HepG2 (cell line): ENCODE data around the gene TJAP1. TPM values are rescaled to one million over a fixed set of nuclear protein-coding genes. Genes with fewer than 3 reads are reported as not detected.

Experiments used
- CENPT ChIP-seq: sonication (generic); formaldehyde crosslinking; IDR thresholded peaks from 2 replicates; pipeline ENCODE4 v1.8.0; 2022; ENCODE audit warnings: low read depth, mild to moderate bottlenecking, moderate library complexity, missing genetic modification reagents
- FOSL1 ChIP-seq: sonication (generic); formaldehyde crosslinking; IDR thresholded peaks from 2 replicates; pipeline ENCODE4 v1.9.0; 2021; ENCODE audit warnings: missing genetic modification reagents, borderline replicate concordance
- KDM2A ChIP-seq: sonication (generic); formaldehyde crosslinking; IDR thresholded peaks from 2 replicates; pipeline ENCODE4 v1.4.0; 2020; ENCODE audit warnings: low read depth, missing genetic modification reagents, borderline replicate concordance
- MAFG ChIP-seq: sonication (generic); formaldehyde crosslinking; IDR thresholded peaks from 2 replicates; pipeline ENCODE4 v1.5.1; 2020; ENCODE audit warnings: mild to moderate bottlenecking, missing genetic modification reagents
- PHB2 ChIP-seq: fragments of 450-650 bp; IDR thresholded peaks from 2 replicates; pipeline ENCODE4 v1.6.1; 2018; ENCODE audit not compliant: partially characterized antibody
- SALL2 ChIP-seq: sonication (generic); formaldehyde crosslinking; IDR thresholded peaks from 2 replicates; pipeline ENCODE4 v1.8.1; 2023; ENCODE audit warnings: mild to moderate bottlenecking, missing genetic modification reagents, inconsistent platforms
- SP2 ChIP-seq: sonication (generic); formaldehyde crosslinking; IDR thresholded peaks from 2 replicates; pipeline ENCODE4 v1.5.1; 2020; ENCODE audit warnings: mild to moderate bottlenecking, missing genetic modification reagents
- SP4 ChIP-seq: sonication (generic); formaldehyde crosslinking; IDR thresholded peaks from 2 replicates; pipeline ENCODE4 v1.8.1; 2023; ENCODE audit warnings: mild to moderate bottlenecking, missing genetic modification reagents
- SSRP1 ChIP-seq: IDR thresholded peaks from 2 replicates; pipeline ENCODE4 v1.6.1; 2016; ENCODE audit warnings: control low read depth
- TBX3 ChIP-seq: fragments of 450-650 bp; IDR thresholded peaks from 2 replicates; pipeline ENCODE4 v1.6.1; 2017; ENCODE audit warnings: antibody characterized with exemption, mild to moderate bottlenecking, inconsistent platforms, borderline replicate concordance
- ZNF136 ChIP-seq: sonication (generic); formaldehyde crosslinking; IDR thresholded peaks from 2 replicates; pipeline ENCODE4 v1.8.1; 2022; ENCODE audit warnings: low read depth, mild to moderate bottlenecking, moderate library complexity, missing genetic modification reagents
- ZNF205 ChIP-seq: IDR thresholded peaks from 2 replicates; pipeline ENCODE4 v1.6.1; 2018; ENCODE audit warnings: missing biosample characterization, missing genetic modification reagents
- ZNF558 ChIP-seq: sonication (generic); formaldehyde crosslinking; IDR thresholded peaks from 2 replicates; pipeline ENCODE4 v1.9.0; 2022; ENCODE audit warnings: mild to moderate bottlenecking, missing genetic modification reagents, borderline replicate concordance
- ZNF563 ChIP-seq: sonication (generic); formaldehyde crosslinking; IDR thresholded peaks from 2 replicates; pipeline ENCODE4 v1.8.0; 2022; ENCODE audit warnings: mild to moderate bottlenecking, moderate library complexity, missing genetic modification reagents
- ZNF644 ChIP-seq: IDR thresholded peaks from 2 replicates; pipeline ENCODE4 v1.6.1; 2016; ENCODE audit warnings: low read depth
- ZNF788 ChIP-seq: sonication (generic); formaldehyde crosslinking; IDR thresholded peaks from 2 replicates; pipeline ENCODE4 v1.5.0; 2020; ENCODE audit warnings: mild to moderate bottlenecking, missing genetic modification reagents, borderline replicate concordance
- polyA plus RNA-seq, 8 experiments: library from polyadenylated mRNA; depleted of rRNA in 3 of 8; stranded (reverse) in 7 of 8; unstranded in 1 of 8; fragments of >200 nt; fragmentation: Illumina TruSeq in 4 of 8; extraction: Trizol in 4 of 8; gene quantifications; 2 replicates each; pipeline versions ENCODE4 v1.2.1 to v1.2.3, GENCODE V29; 2011 to 2016; ENCODE audit warnings: low read depth in 4 of 8, missing spikeins in 1 of 8, mixed read lengths in 1 of 8; ENCODE audit not compliant: insufficient read depth in 1 of 8
- total RNA-seq, 5 experiments: library from RNA; depleted of rRNA; stranded (reverse); fragments of >200 nt; fragmentation: Illumina TruSeq; extraction: Trizol; gene quantifications; 2 replicates each; pipeline ENCODE4 v1.2.3, GENCODE V29; 2016; ENCODE audit warnings: low read depth in 1 of 5
- TF ChIP-seq, protein P1 (sequence below): sonication (generic); formaldehyde crosslinking; conservative IDR thresholded peaks from 2 replicates; pipeline ENCODE4 v1.5.0; 2020; ENCODE audit warnings: missing genetic modification reagents
- TF ChIP-seq, protein P2 (sequence below): IDR thresholded peaks from 2 replicates; pipeline ENCODE4 v1.6.1; 2016; ENCODE audit warnings: missing biosample characterization, missing genetic modification reagents, low read depth
- TF ChIP-seq, protein P3 (sequence below): sonication (generic); formaldehyde crosslinking; IDR thresholded peaks from 2 replicates; pipeline ENCODE4 v1.4.0; 2020; ENCODE audit warnings: missing genetic modification reagents, borderline replicate concordance
- TF ChIP-seq, protein P4 (sequence below): sonication (generic); formaldehyde crosslinking; IDR thresholded peaks from 2 replicates; pipeline ENCODE4 v1.5.0; 2020; ENCODE audit warnings: mild to moderate bottlenecking, missing genetic modification reagents
- TF ChIP-seq, protein P5 (sequence below): sonication (generic); formaldehyde crosslinking; IDR thresholded peaks from 2 replicates; pipeline ENCODE4 v1.4.0; 2020; ENCODE audit warnings: missing genetic modification reagents

TJAP1 gene
- total and polyA plus RNA-seq, 2 of the 13 experiments (the other 11 are each of a cell fraction or from before 2014, with no cell fraction given), result 15.7 to 41.6 TPM

DNA sequence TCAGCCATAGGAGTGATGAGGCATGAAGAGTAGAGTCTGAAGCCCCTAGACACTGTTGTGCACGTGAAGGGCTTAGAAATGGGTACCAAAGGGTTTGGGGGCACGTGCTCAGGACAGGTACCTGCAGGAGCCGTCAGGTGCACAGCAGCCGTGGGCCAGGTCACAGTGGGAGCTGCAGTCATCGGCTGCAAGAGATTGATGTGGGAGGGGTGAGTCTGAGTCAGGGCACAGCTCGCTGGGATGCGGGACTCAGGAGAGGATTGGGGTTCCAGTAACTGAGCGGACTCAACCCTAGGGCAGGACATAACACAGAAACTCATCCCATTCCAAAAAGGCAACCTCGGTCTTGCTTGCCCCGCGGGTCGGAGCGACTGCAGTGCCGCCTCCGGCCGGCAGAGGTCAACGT, 23.1 kb upstream of the TJAP1 start (continued):
- TF ChIP-seq, protein P1, sequence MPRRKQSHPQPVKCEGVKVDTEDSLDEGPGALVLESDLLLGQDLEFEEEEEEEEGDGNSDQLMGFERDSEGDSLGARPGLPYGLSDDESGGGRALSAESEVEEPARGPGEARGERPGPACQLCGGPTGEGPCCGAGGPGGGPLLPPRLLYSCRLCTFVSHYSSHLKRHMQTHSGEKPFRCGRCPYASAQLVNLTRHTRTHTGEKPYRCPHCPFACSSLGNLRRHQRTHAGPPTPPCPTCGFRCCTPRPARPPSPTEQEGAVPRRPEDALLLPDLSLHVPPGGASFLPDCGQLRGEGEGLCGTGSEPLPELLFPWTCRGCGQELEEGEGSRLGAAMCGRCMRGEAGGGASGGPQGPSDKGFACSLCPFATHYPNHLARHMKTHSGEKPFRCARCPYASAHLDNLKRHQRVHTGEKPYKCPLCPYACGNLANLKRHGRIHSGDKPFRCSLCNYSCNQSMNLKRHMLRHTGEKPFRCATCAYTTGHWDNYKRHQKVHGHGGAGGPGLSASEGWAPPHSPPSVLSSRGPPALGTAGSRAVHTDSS, result no peak
- TF ChIP-seq ZNF563 (CRISPR knock-in tag), result no peak
- TF ChIP-seq ZNF644 (CRISPR knock-in tag), result no peak
- TF ChIP-seq SP2 (CRISPR knock-in tag), result no peak
- TF ChIP-seq KDM2A (CRISPR knock-in tag), result no peak
- TF ChIP-seq, protein P2, sequence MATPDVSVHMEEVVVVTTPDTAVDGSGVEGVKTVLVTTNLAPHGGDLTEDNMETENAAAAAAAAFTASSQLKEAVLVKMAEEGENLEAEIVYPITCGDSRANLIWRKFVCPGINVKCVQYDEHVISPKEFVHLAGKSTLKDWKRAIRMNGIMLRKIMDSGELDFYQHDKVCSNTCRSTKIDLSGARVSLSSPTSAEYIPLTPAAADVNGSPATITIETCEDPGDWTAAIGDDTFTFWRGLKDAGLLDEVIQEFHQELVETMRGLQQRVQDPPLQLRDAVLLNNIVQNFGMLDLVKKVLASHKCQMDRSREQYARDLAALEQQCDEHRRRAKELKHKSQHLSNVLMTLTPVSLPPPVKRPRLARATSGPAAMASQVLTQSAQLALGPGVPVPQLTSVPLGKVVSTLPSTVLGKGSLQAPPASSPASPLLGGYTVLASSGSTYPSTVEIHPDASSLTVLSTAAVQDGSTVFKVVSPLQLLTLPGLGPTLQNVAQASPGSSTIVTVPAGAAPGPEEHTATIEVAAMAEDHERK, result no peak
- TF ChIP-seq, protein P3, sequence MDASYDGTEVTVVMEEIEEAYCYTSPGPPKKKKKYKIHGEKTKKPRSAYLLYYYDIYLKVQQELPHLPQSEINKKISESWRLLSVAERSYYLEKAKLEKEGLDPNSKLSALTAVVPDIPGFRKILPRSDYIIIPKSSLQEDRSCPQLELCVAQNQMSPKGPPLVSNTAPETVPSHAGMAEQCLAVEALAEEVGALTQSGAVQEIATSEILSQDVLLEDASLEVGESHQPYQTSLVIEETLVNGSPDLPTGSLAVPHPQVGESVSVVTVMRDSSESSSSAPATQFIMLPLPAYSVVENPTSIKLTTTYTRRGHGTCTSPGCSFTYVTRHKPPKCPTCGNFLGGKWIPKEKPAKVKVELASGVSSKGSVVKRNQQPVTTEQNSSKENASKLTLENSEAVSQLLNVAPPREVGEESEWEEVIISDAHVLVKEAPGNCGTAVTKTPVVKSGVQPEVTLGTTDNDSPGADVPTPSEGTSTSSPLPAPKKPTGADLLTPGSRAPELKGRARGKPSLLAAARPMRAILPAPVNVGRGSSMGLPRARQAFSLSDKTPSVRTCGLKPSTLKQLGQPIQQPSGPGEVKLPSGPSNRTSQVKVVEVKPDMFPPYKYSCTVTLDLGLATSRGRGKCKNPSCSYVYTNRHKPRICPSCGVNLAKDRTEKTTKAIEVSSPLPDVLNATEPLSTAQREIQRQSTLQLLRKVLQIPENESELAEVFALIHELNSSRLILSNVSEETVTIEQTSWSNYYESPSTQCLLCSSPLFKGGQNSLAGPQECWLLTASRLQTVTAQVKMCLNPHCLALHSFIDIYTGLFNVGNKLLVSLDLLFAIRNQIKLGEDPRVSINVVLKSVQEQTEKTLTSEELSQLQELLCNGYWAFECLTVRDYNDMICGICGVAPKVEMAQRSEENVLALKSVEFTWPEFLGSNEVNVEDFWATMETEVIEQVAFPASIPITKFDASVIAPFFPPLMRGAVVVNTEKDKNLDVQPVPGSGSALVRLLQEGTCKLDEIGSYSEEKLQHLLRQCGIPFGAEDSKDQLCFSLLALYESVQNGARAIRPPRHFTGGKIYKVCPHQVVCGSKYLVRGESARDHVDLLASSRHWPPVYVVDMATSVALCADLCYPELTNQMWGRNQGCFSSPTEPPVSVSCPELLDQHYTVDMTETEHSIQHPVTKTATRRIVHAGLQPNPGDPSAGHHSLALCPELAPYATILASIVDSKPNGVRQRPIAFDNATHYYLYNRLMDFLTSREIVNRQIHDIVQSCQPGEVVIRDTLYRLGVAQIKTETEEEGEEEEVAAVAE (CRISPR knock-in tag), result no peak
- no peak for TF ChIP-seq SP4 (CRISPR knock-in tag)
- TF ChIP-seq FOSL1 (CRISPR knock-in tag), result no peak
- no peak for TF ChIP-seq ZNF788 (CRISPR knock-in tag)
- TF ChIP-seq, protein P4, sequence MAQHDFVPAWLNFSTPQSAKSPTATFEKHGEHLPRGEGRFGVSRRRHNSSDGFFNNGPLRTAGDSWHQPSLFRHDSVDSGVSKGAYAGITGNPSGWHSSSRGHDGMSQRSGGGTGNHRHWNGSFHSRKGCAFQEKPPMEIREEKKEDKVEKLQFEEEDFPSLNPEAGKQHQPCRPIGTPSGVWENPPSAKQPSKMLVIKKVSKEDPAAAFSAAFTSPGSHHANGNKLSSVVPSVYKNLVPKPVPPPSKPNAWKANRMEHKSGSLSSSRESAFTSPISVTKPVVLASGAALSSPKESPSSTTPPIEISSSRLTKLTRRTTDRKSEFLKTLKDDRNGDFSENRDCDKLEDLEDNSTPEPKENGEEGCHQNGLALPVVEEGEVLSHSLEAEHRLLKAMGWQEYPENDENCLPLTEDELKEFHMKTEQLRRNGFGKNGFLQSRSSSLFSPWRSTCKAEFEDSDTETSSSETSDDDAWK (CRISPR knock-in tag), result no peak
- TF ChIP-seq MAFG, result no peak
- TF ChIP-seq, protein P5, sequence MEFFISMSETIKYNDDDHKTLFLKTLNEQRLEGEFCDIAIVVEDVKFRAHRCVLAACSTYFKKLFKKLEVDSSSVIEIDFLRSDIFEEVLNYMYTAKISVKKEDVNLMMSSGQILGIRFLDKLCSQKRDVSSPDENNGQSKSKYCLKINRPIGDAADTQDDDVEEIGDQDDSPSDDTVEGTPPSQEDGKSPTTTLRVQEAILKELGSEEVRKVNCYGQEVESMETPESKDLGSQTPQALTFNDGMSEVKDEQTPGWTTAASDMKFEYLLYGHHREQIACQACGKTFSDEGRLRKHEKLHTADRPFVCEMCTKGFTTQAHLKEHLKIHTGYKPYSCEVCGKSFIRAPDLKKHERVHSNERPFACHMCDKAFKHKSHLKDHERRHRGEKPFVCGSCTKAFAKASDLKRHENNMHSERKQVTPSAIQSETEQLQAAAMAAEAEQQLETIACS (CRISPR knock-in tag), result peak; percentile 68; the same call in 1 of the 2 replicates
- TF ChIP-seq TBX3, result no peak
- TF ChIP-seq CENPT (CRISPR knock-in tag), result 0 out of 2 replicates have a peak, but pooled peaks have one; percentile 72
- TF ChIP-seq SALL2 (CRISPR knock-in tag), result no peak; the same call in 1 of the 2 replicates
- TF ChIP-seq PHB2, result no peak
- no peak for TF ChIP-seq ZNF205
- TF ChIP-seq SSRP1 (CRISPR knock-in tag), result no peak
- no peak for TF ChIP-seq ZNF558
- TF ChIP-seq ZNF136, result no peak
